ENCODE measurements around the gene GPATCH2.
A peak's percentile ranks its signal among the peaks of the same experiment; 100 is the strongest.
"Not testable (repeated sequence)": the region's sequence is repeated elsewhere in the genome, so short reads cannot be mapped to it uniquely, and the experiment has no call there.

The GPATCH2 gene

GRCh38 chr1:217590598-217590997, 40.3 kb downstream of the GPATCH2 start:
- Histone ChIP-seq H3K9ac (ENCODE audit: low read length) (no peak overlapping the region), H3K9me2 (ENCODE audit: low read depth, low read length) (no peaks in the 10 kb centered on the region), H3K9me3 (ENCODE audit: low read length) (no peaks in the 10 kb centered on the region), H3K27ac (ENCODE audit: low read depth, low read length, poor library complexity, severe bottlenecking) (no peak overlapping the region), H2AFZ (ENCODE audit: low read length) (no peak overlapping the region), H3K4me3 (ENCODE audit: low read depth, low read length, poor library complexity, severe bottlenecking) (no peak overlapping the region), H3K4me1 (ENCODE audit: insufficient read depth, low read length, severe bottlenecking) (no peaks in the 10 kb centered on the region), H3K4me2 (ENCODE audit: low read length) (no peak overlapping the region), H3F3A (ENCODE audit: insufficient read depth, low read length) (no peaks in the 10 kb centered on the region), H3K27me3 (ENCODE audit: insufficient read depth, low read length) (no peaks in the 10 kb centered on the region), H4K20me1 (ENCODE audit: insufficient read depth, low read length) (no peaks in the 10 kb centered on the region), H3K36me3 (ENCODE audit: insufficient read depth, low read length) (no peaks in the 10 kb centered on the region), H3K79me2 (ENCODE audit: insufficient read depth, low read length) (no peaks in the 10 kb centered on the region)
- TF ChIP-seq CTCF (IDR thresholded peaks at IDR 0.05; ENCODE audit: low read length): peak; percentile 23
- no peak for TF ChIP-seq EZH2 (IDR thresholded peaks at IDR 0.05; ENCODE audit: borderline replicate concordance, low read length)

GRCh38 chr1:217586586-217586985, 44.3 kb downstream of the GPATCH2 start:
- Histone ChIP-seq H3K27me3 (ENCODE audit: insufficient read depth, low read length) (no peaks in the 10 kb centered on the region), H3K4me3 (ENCODE audit: low read depth, low read length, poor library complexity, severe bottlenecking) (no peak overlapping the region), H3K9me2 (ENCODE audit: low read depth, low read length) (no peaks in the 10 kb centered on the region), H2AFZ (ENCODE audit: low read length) (no peak overlapping the region), H3K27ac (ENCODE audit: low read depth, low read length, poor library complexity, severe bottlenecking) (no peak overlapping the region), H3K9ac (ENCODE audit: low read length) (no peak overlapping the region), H3K36me3 (ENCODE audit: insufficient read depth, low read length) (no peaks in the 10 kb centered on the region), H3F3A (ENCODE audit: insufficient read depth, low read length) (no peaks in the 10 kb centered on the region), H3K9me3 (ENCODE audit: low read length) (no peaks in the 10 kb centered on the region), H3K4me1 (ENCODE audit: insufficient read depth, low read length, severe bottlenecking) (no peaks in the 10 kb centered on the region), H3K4me2 (ENCODE audit: low read length) (no peak overlapping the region), H4K20me1 (ENCODE audit: insufficient read depth, low read length) (no peaks in the 10 kb centered on the region), H3K79me2 (ENCODE audit: insufficient read depth, low read length) (no peaks in the 10 kb centered on the region)
- TF ChIP-seq CTCF (IDR thresholded peaks at IDR 0.05; ENCODE audit: low read length) (no peak), EZH2 (IDR thresholded peaks at IDR 0.05; ENCODE audit: borderline replicate concordance, low read length) (no peak)

- H3F3A ChIP-seq (ENCODE audit: insufficient read depth, low read length): no peaks in the 10 kb centered on the region
- H3K79me2 ChIP-seq (ENCODE audit: insufficient read depth, low read length): no peaks in the 10 kb centered on the region
- H3K36me3 ChIP-seq (ENCODE audit: insufficient read depth, low read length): no peaks in the 10 kb centered on the region
- no peak overlapping the region for H3K4me2 ChIP-seq (ENCODE audit: low read length)
- no peak overlapping the region for H3K9ac ChIP-seq (ENCODE audit: low read length)
- H3K4me1 ChIP-seq (ENCODE audit: insufficient read depth, low read length, severe bottlenecking): no peaks in the 10 kb centered on the region
- no peak overlapping the region for H3K4me3 ChIP-seq (ENCODE audit: low read depth, low read length, poor library complexity, severe bottlenecking)
- TF ChIP-seq EZH2 (IDR thresholded peaks at IDR 0.05; ENCODE audit: borderline replicate concordance, low read length): no peak
- TF ChIP-seq CTCF (IDR thresholded peaks at IDR 0.05; ENCODE audit: low read length): no peak
- no peaks in the 10 kb centered on the region for H3K27me3 ChIP-seq (ENCODE audit: insufficient read depth, low read length)
- no peak overlapping the region for H2AFZ ChIP-seq (ENCODE audit: low read length)
- H3K27ac ChIP-seq (ENCODE audit: low read depth, low read length, poor library complexity, severe bottlenecking): no peak overlapping the region
- no peaks in the 10 kb centered on the region for H3K9me2 ChIP-seq (ENCODE audit: low read depth, low read length)
- H3K9me3 ChIP-seq (ENCODE audit: low read length): no peaks in the 10 kb centered on the region
- no peaks in the 10 kb centered on the region for H4K20me1 ChIP-seq (ENCODE audit: insufficient read depth, low read length)
These were observed 45.3 kb downstream of the GPATCH2 start for GRCh38 chr1:217585577-217585976.

GRCh38 chr1:217584286-217584811, 46.5 kb downstream of the GPATCH2 start:
- H3K4me3 ChIP-seq (ENCODE audit: low read depth, low read length, poor library complexity, severe bottlenecking); H3K4me1 ChIP-seq (ENCODE audit: insufficient read depth, low read length, severe bottlenecking); H3K9me2 ChIP-seq (ENCODE audit: low read depth, low read length); H2AFZ ChIP-seq (ENCODE audit: low read length); H3K9me3 ChIP-seq (ENCODE audit: low read length); H3K79me2 ChIP-seq (ENCODE audit: insufficient read depth, low read length); H3K27me3 ChIP-seq (ENCODE audit: insufficient read depth, low read length); H3K9ac ChIP-seq (ENCODE audit: low read length); H3F3A ChIP-seq (ENCODE audit: insufficient read depth, low read length); H4K20me1 ChIP-seq (ENCODE audit: insufficient read depth, low read length); H3K27ac ChIP-seq (ENCODE audit: low read depth, low read length, poor library complexity, severe bottlenecking); H3K36me3 ChIP-seq (ENCODE audit: insufficient read depth, low read length); H3K4me2 ChIP-seq (ENCODE audit: low read length): not testable (repeated sequence)
